Measurements from ENCODE around the gene SLC12A6. TPM values are rescaled to one million over a fixed set of nuclear protein-coding genes. Genes with fewer than 3 reads are reported as not detected.
A peak's percentile ranks its signal among the peaks of the same experiment; 100 is the strongest.
"Not testable (repeated sequence)": the region's sequence is repeated elsewhere in the genome, so short reads cannot be mapped to it uniquely, and the experiment has no call there.

SLC12A6 gene
- total and polyA plus RNA-seq, 11 donors, result 6.1 to 35.1 (median 23.0) TPM

DNA sequence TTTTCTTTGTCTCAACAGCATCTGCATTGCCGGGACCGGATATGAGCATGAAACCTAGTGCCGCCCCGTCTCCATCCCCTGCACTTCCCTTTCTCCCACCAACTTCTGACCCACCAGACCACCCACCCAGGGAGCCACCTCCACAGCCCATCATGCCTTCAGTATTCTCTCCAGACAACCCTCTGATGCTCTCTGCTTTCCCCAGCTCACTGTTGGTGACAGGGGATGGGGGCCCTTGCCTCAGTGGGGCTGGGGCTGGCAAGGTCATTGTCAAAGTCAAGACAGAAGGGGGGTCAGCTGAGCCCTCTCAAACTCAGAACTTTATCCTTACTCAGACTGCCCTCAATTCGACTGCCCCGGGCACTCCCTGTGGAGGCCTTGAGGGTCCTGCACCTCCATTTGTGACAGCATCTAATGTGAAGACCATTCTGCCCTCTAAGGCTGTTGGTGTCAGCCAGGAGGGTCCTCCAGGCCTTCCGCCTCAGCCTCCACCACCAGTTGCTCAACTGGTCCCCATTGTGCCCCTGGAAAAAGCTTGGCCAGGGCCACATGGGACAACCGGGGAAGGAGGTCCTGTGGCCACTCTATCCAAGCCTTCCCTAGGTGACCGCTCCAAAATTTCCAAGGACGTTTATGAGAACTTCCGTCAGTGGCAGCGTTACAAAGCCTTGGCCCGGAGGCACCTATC lies 10.5 kb upstream of the SLC12A6 start:
- TF ChIP-seq POLR2A (IDR thresholded peaks at IDR 0.05), result no peak
- TF ChIP-seq, protein P1, sequence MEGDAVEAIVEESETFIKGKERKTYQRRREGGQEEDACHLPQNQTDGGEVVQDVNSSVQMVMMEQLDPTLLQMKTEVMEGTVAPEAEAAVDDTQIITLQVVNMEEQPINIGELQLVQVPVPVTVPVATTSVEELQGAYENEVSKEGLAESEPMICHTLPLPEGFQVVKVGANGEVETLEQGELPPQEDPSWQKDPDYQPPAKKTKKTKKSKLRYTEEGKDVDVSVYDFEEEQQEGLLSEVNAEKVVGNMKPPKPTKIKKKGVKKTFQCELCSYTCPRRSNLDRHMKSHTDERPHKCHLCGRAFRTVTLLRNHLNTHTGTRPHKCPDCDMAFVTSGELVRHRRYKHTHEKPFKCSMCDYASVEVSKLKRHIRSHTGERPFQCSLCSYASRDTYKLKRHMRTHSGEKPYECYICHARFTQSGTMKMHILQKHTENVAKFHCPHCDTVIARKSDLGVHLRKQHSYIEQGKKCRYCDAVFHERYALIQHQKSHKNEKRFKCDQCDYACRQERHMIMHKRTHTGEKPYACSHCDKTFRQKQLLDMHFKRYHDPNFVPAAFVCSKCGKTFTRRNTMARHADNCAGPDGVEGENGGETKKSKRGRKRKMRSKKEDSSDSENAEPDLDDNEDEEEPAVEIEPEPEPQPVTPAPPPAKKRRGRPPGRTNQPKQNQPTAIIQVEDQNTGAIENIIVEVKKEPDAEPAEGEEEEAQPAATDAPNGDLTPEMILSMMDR (IDR thresholded peaks at IDR 0.05), result no peak
- Histone ChIP-seq H3K4me1 (peaks cover 0 to 3% (median 0%) of the 10 kb centered on the region in 12 donors), H3K27me3 (no peaks in the 10 kb centered on the region), H3K27ac (no peak overlapping the region), H3K36me3 (no peaks in the 10 kb centered on the region), H3K9me3 (no peaks in the 10 kb centered on the region), H3K4me3 (no peak overlapping the region)
- WGBS, 4 donors, result 80 to 84% (median 84%) methylated on average over 13 of the region's 13 CpGs
- intact Hi-C loops (cut with DNase I), result loop anchor here in 1 of 10 donors (5.0 kb wide), 1 partner anchor 91 kb away; no protein-coding TSS in a partner anchor
- ATAC-seq (no peak), DNase-seq (no peak)

DNA sequence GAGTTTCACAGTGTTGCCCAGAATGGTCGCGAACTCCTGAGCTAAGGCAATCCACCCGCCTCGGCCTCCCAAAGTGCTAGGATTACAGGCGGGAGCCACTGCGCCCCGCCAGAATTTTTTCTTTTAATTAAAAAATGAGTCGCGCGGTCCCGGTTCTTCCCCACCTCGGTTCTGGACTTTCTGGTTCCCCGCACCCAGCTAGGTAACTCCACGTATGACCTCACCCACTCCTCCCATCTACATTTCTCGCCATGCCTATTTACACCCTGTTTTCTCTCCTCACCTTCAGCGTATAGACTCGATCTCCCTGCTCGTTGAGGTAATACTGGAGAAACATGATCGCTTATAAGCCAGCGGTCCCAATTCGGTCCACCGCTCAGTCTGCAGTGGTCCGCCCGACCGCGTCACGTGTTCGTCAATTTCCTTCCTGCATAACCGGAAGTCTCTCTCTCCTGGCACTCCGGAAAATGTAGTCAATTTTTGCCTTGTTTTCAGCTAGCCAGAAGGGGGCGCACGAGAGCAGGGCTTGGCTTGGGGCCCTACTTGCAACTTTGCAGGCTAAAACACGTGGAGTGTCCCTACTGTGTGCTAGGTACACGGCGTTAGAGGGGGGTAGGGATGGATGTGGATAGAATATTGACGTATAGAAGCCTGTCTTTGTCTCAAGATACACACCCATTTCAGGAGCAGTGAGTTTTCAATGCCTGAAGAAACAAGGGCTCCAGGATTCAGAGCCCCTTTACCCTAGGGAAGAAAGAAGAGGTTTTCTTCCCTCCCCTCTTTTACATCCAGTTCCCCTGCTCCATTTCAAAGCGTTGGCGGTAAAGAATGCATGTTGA lies 5.4 kb upstream of the SLC12A6 start, which contains the start of the genes NOP10 and NUTM1:
Gene NOP10 (minus strand): TSS at position 400 of the 839 bp plus-strand sequence. CDS start 63 bp downstream, at position 337.
Gene NUTM1 (plus strand): TSS at position 579 of the 839 bp plus-strand sequence. CDS start 382 bp downstream, outside the sequence.
- peak; percentile 91 to 97 (median 95) for ATAC-seq
- Histone ChIP-seq H3K4me3 (peak within 1 kb of the TSS; percentile 56 to 94 (median 84)), H3K27me3 (no peaks in the 10 kb centered on the region), H3K27ac (peak within 1 kb of the TSS; percentile 60 to 96 (median 90)), H3K9me3 (no peaks in the 10 kb centered on the region), H3K36me3 (peaks cover 0 to 30% (median 18%) of the 10 kb centered on the region in 9 donors), H3K4me1 (peaks cover 0 to 37% (median 15%) of the 10 kb centered on the region in 12 donors)
- WGBS, 4 donors, result 1 to 3% (median 2%) methylated on average over 38 of the region's 38 CpGs
- TF ChIP-seq POLR2A (IDR thresholded peaks at IDR 0.05), result peak in 1 of 2 donors; percentile 60
- TF ChIP-seq, protein P1 (IDR thresholded peaks at IDR 0.05), result peak; percentile 87 to 99 (median 96)
- DNase-seq, result peak; percentile 91 to 95 (median 92)
- intact Hi-C loops (cut with DNase I), result loop anchor here in 6 of 10 donors (1.0 to 5.0 kb wide), 5 partner anchors 23 to 116 kb away; partner anchors contain the start of genes LPCAT4 (in 3 of the 6) and EMC4 (in 1 of the 6)

DNA sequence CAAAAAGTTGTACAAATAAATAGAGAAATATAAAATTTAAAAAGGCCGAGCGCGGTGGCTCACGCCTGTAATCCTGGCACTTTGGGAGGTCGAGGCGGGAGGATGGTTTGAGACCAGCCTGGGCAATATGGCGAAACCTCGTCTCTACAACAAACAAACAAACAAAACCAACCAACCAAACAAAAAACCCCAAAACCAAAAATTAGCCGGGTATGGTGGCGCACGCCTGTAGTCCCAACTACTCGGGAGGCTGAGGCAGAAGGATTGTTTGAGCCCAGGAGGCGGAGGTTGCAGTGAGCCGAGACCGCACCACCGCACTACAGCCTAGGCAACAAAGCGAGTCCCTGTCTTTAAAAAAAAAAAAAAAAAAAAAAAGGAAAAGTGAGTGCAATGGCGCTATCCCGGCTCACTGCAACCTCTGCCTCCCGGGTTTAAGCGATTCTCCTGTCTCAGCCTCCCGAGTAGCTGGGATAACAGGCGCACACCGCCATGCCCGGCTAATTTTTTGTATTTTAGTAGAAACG lies 4.7 kb upstream of the SLC12A6 start:
- H3K4me1 ChIP-seq, result peaks cover 0 to 37% (median 15%) of the 10 kb centered on the region in 12 donors
- H3K9me3 ChIP-seq, H3K27me3 ChIP-seq, DNase-seq: not testable (repeated sequence)
- intact Hi-C loops (cut with DNase I), result loop anchor here in 6 of 10 donors (5.0 kb wide), 3 partner anchors 85 to 115 kb away; partner anchors contain the start of gene EMC4 (in 1 of the 6)
- H3K4me3 ChIP-seq, result peak overlapping the region; percentile 56 to 94 (median 84)
- 40 to 43% (median 41%) methylated on average over 26 of the region's 26 CpGs for WGBS, 4 donors
- peak in 1 of 4 donors; percentile 4 for ATAC-seq
- H3K36me3 ChIP-seq, result peaks cover 0 to 30% (median 18%) of the 10 kb centered on the region in 9 donors
- peak overlapping the region; percentile 60 to 96 (median 90) for H3K27ac ChIP-seq

Measured in heart left ventricle (tissue), 16 donors.